ENCODE measurements around the gene SYT17.

DNA sequence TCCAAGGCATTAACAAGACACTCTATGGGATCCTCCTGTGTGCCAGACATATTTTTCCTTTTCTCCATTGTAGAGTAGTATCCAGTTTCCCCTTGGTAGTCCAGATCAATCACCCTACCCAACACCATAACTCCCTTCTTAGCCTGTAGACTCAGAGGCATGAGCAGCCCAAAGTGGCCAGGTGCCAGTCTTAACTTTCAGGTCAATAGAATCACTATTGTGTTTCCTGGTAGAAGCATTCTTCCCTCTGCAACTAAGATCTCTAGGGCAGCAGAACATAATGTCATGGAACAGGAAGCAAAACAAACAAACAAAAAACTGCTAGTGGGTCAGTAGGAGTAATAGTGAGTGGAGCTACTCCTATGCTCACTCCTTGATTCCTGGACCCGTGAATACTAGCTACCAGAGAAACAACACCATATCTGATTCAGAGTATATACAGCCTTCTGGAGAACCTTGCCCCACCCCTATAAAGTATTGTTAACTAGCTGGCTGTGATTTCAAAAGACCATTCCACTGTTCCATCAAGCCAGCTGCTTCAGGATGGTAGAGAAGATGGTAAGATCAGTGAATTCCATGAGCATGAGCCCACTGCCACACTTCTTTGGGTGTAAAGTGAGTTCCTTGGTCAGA is 106.2 kb downstream of the SYT17 start:
- TF ChIP-seq CTCF (IDR thresholded peaks at IDR 0.05; ENCODE audit: insufficient read depth, low read length) (no peak), REST (IDR thresholded peaks at IDR 0.05; ENCODE audit: insufficient replicate concordance, low read depth) (no peak), GABPA (IDR thresholded peaks at IDR 0.05; ENCODE audit: low read depth) (no peak), SPI1 (IDR thresholded peaks at IDR 0.05; ENCODE audit: borderline replicate concordance, low read depth) (no peak), POLR2AphosphoS5 (IDR thresholded peaks at IDR 0.05; ENCODE audit: low read depth) (no peak)
